Stomach smooth muscle (tissue), 2 donors: Measurements from ENCODE around the gene FAM229B.
A peak's percentile ranks its signal among the peaks of the same experiment; 100 is the strongest.

Experiments used
- H3K27ac ChIP-seq: one replicate; pipeline ENCODE4 v1.7.0; 2013; ENCODE audit warnings: mild to moderate bottlenecking, low read length, inconsistent platforms
- H3K27me3 ChIP-seq, 2 donors: one replicate each; pipeline ENCODE4 v1.7.0; 2013; ENCODE audit warnings: low read length in 2 of 2; ENCODE audit not compliant: insufficient read depth in 2 of 2, control insufficient read depth in 1 of 2
- H3K36me3 ChIP-seq, 2 donors: one replicate each; pipeline ENCODE4 v1.7.0; 2013; ENCODE audit warnings: low read length in 2 of 2; ENCODE audit not compliant: control insufficient read depth in 2 of 2, insufficient read depth in 2 of 2
- H3K4me1 ChIP-seq: one replicate; pipeline ENCODE4 v1.7.0; 2013; ENCODE audit warnings: low read length; ENCODE audit not compliant: control insufficient read depth, insufficient read depth
- H3K4me3 ChIP-seq, 2 donors: one replicate each; pipeline ENCODE4 v1.7.0; 2013; ENCODE audit warnings: low read length in 2 of 2
- H3K9ac ChIP-seq, 2 donors: one replicate each; pipeline ENCODE4 v1.7.0; 2013; ENCODE audit warnings: low read length in 2 of 2, mild to moderate bottlenecking in 1 of 2
- H3K9me3 ChIP-seq, 2 donors: one replicate each; pipeline ENCODE4 v1.7.0; 2013; ENCODE audit warnings: low read length in 2 of 2; ENCODE audit not compliant: control insufficient read depth in 2 of 2
- donor health status: healthy.
- donor health status: Pancreatic carcinoma.

FAM229B gene

GRCh38 chr6:112113431-112113830 is 26.0 kb downstream of the FAM229B start:
- no peak overlapping the region for H3K9ac ChIP-seq
- H3K27me3 ChIP-seq, result no peaks in the 10 kb centered on the region
- H3K9me3 ChIP-seq, result no peaks in the 10 kb centered on the region
- no peak overlapping the region for H3K4me3 ChIP-seq
- no peaks in the 10 kb centered on the region for H3K4me1 ChIP-seq
- H3K36me3 ChIP-seq, result peaks cover 37 to 62% of the 10 kb centered on the region in 2 donors
- no peak overlapping the region for H3K27ac ChIP-seq

DNA sequence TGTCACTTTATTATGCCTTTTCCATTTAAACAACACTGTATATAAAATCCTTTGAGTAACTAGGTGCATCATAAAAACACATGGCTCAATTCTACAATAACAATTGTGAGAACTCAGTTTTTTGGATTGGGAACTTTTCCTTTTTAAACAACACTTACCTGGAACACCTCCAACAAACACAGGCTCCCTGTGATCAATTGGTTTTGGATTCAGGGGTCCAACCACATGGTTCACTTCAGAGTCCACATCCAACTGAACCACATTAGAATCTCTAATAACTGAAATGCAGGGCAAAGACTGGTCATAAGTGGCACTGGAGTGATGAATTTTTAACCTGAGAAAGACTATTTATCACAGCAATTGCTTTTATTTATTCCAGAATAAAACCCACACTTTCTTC is 26.5 kb downstream of the FAM229B start:
- Histone ChIP-seq H3K4me1 (no peaks in the 10 kb centered on the region), H3K4me3 (no peak overlapping the region), H3K9me3 (no peaks in the 10 kb centered on the region), H3K27ac (no peak overlapping the region), H3K27me3 (no peaks in the 10 kb centered on the region), H3K9ac (no peak overlapping the region), H3K36me3 (peaks cover 40 to 64% of the 10 kb centered on the region in 2 donors)

DNA sequence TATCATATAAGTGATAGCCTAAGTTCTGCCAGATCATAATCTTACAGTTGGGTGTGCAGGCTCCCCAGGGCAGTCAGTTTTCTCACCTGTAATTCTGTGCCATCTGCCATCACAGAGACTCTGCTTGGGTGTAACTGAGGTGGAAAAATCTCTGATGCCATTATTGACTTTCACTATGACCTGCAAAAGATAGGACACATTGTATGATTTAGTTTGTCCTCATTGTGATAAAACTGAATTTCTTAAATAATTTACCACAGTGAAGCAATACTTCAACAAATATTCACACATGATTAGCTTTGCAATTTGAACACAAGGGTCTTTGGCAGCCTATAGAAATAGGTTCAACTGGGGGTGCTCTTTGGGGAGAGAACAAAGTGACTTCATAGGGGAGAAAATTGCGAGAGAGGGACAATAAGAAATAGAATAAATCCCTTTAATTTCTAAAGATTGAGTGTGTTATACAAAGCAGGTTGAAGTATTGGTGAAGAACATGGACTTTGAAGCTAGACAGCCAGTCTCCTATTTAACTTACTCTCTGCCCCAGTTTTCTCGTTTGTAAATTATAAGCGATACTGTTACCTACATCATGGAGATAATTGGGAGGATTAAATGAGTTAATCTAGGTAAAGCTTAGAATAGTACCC is 27.3 kb downstream of the FAM229B start:
- H3K9ac ChIP-seq, result no peak overlapping the region
- no peaks in the 10 kb centered on the region for H3K4me1 ChIP-seq
- no peak overlapping the region for H3K4me3 ChIP-seq
- H3K36me3 ChIP-seq, result peaks cover 47 to 67% of the 10 kb centered on the region in 2 donors
- no peaks in the 10 kb centered on the region for H3K9me3 ChIP-seq
- no peak overlapping the region for H3K27ac ChIP-seq
- H3K27me3 ChIP-seq, result no peaks in the 10 kb centered on the region

- H3K4me1 ChIP-seq, result no peaks in the 10 kb centered on the region
- no peak overlapping the region for H3K9ac ChIP-seq
- no peak overlapping the region for H3K4me3 ChIP-seq
- H3K9me3 ChIP-seq, result no peaks in the 10 kb centered on the region
- peak overlapping the region; percentile 37 for H3K27ac ChIP-seq
- peaks cover 54 to 79% of the 10 kb centered on the region in 2 donors for H3K36me3 ChIP-seq
- no peaks in the 10 kb centered on the region for H3K27me3 ChIP-seq
Measured at GRCh38 chr6:112116221-112116620, 28.8 kb downstream of the FAM229B start.

- Histone ChIP-seq H3K9ac (peak overlapping the region in 1 of 2 donors; percentile 13), H3K9me3 (no peaks in the 10 kb centered on the region), H3K4me3 (no peak overlapping the region), H3K36me3 (peaks cover 54 to 78% of the 10 kb centered on the region in 2 donors), H3K27ac (peak overlapping the region; percentile 12), H3K27me3 (no peaks in the 10 kb centered on the region), H3K4me1 (no peaks in the 10 kb centered on the region)
Measured at GRCh38 chr6:112117554-112117953, 30.2 kb downstream of the FAM229B start.

- no peak overlapping the region for H3K27ac ChIP-seq
- H3K36me3 ChIP-seq, result peaks cover 57 to 79% of the 10 kb centered on the region in 2 donors
- H3K27me3 ChIP-seq, result no peaks in the 10 kb centered on the region
- H3K9ac ChIP-seq, result no peak overlapping the region
- no peaks in the 10 kb centered on the region for H3K9me3 ChIP-seq
- no peaks in the 10 kb centered on the region for H3K4me1 ChIP-seq
- H3K4me3 ChIP-seq, result no peak overlapping the region
Measured at GRCh38 chr6:112118034-112118433, 30.6 kb downstream of the FAM229B start.

DNA sequence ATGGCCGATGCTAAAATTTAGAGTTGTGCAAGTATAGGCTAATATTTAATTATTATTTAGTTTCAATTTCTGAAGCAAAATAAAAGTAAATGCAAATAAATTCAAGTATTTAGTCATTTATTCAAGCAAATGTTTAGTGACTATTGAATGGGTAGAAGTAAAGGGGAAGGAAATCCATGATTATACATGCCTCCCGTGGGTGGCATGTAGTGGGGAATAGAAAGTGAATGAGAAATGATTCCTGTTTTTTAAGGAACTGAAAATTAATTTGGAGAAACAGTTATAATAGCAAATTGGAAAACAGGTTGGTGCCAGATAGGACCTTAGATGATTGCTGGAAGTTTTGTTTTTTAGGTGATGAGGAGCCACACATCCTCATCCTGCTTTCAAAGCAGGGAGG is 35.4 kb downstream of the FAM229B start:
- H3K27ac ChIP-seq, result no peak overlapping the region
- no peaks in the 10 kb centered on the region for H3K9me3 ChIP-seq
- H3K4me3 ChIP-seq, result no peak overlapping the region
- peaks cover 70 to 75% of the 10 kb centered on the region in 2 donors for H3K36me3 ChIP-seq
- H3K27me3 ChIP-seq, result no peaks in the 10 kb centered on the region
- H3K9ac ChIP-seq, result no peak overlapping the region
- no peaks in the 10 kb centered on the region for H3K4me1 ChIP-seq

- peaks cover 68 to 77% of the 10 kb centered on the region in 2 donors for H3K36me3 ChIP-seq
- no peaks in the 10 kb centered on the region for H3K9me3 ChIP-seq
- no peak overlapping the region for H3K4me3 ChIP-seq
- no peaks in the 10 kb centered on the region for H3K27me3 ChIP-seq
- H3K27ac ChIP-seq, result no peak overlapping the region
- H3K9ac ChIP-seq, result no peak overlapping the region
- H3K4me1 ChIP-seq, result no peaks in the 10 kb centered on the region
Measured at GRCh38 chr6:112123982-112124381, 36.6 kb downstream of the FAM229B start.

DNA sequence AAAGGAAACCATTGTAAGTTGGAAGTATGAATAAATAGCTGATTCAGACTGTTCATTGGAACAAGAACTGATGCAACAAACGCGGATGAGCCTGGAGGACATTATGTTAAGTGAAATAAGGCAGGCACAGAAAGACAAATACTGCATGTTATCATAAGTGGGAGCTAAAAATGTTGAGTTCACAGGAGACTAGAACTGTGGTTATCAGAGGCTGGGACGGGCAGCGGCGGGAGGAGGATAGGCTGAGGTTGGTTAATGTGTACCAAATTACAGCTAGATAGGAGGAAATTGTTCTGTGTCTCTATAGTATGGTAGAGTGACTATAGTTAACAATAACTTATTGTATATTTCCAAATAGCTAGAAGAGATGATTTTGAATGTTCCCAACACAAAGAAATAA is 40.8 kb downstream of the FAM229B start:
- no peaks in the 10 kb centered on the region for H3K4me1 ChIP-seq
- H3K4me3 ChIP-seq, result no peak overlapping the region
- no peak overlapping the region for H3K27ac ChIP-seq
- peaks cover 57 to 77% of the 10 kb centered on the region in 2 donors for H3K36me3 ChIP-seq
- H3K27me3 ChIP-seq, result no peaks in the 10 kb centered on the region
- no peaks in the 10 kb centered on the region for H3K9me3 ChIP-seq
- no peak overlapping the region for H3K9ac ChIP-seq

DNA sequence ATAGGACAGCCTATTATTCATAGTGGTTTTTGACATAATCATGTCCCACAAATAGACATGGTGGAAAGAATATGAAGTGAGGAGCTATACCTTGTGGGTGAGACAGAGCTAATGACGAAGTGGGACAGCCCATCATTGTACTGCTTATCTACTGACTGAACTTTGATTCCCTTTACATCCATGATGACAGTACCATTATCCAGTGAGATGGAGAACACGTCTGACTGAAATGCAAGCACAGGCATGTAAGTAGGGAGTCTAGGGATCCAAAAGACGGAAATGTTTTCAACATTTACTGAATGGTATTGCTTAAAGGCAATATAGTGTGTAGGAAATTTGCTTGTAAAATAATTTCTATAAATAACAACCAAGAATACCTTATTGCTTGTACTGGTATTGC is 43.5 kb downstream of the FAM229B start:
- peaks cover 57 to 86% of the 10 kb centered on the region in 2 donors for H3K36me3 ChIP-seq
- no peak overlapping the region for H3K27ac ChIP-seq
- no peaks in the 10 kb centered on the region for H3K4me1 ChIP-seq
- no peak overlapping the region for H3K4me3 ChIP-seq
- H3K27me3 ChIP-seq, result no peaks in the 10 kb centered on the region
- no peaks in the 10 kb centered on the region for H3K9me3 ChIP-seq
- H3K9ac ChIP-seq, result no peak overlapping the region

DNA sequence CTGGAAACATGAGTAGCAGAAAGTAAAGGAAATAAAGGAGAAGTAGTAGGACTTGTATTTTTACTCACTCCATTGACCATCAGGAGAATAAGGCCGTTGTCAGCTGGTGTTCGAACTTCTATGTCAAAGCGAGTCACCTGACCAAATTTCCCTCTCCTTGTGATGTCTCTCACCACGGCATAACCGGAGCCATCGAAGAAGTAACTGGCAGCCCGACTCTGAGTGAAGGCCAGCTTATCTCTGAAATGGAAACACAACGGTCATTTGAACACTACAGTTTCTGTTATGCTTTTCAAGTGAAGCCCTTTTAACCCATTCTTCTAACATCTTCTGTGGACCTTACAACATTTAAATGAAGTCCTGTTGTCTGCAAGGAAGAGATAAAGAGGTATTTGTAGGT is 51.7 kb downstream of the FAM229B start:
- Histone ChIP-seq H3K4me3 (no peak overlapping the region), H3K9ac (no peak overlapping the region), H3K27ac (peak overlapping the region; percentile 20), H3K4me1 (no peaks in the 10 kb centered on the region), H3K27me3 (no peaks in the 10 kb centered on the region), H3K36me3 (peaks cover 73 to 82% of the 10 kb centered on the region in 2 donors), H3K9me3 (no peaks in the 10 kb centered on the region)
